Neural progenitor cell (in vitro differentiated cells): ENCODE results near the gene KIAA1217. TPM values are rescaled to one million over a fixed set of nuclear protein-coding genes. Genes with fewer than 3 reads are reported as not detected.

Experiments
- DNase-seq: peaks from one replicate; pipeline ENCODE4 v3.0.0-alpha.2; 2016; ENCODE audit warnings: low spot score
- H2AFZ ChIP-seq: fragments of 200-600 bp; sonication (generic); replicated peaks from 2 replicates; pipeline ENCODE4 v1.6.1; 2016; ENCODE audit warnings: antibody characterized with exemption
- H3F3A ChIP-seq: fragments of 200-600 bp; sonication (generic); 2 replicates; pipeline ENCODE4 v1.6.1; 2016; ENCODE audit warnings: antibody characterized with exemption, low read depth
- H3K27ac ChIP-seq: fragments of 200-600 bp; sonication (generic); 2 replicates; pipeline ENCODE4 v1.5.1; 2016; ENCODE audit warnings: mild to moderate bottlenecking
- H3K27me3 ChIP-seq: fragments of 200-600 bp; sonication (generic); 2 replicates; pipeline ENCODE4 v1.6.1; 2016; ENCODE audit warnings: mild to moderate bottlenecking, moderate library complexity
- H3K36me3 ChIP-seq: fragments of 200-600 bp; sonication (generic); 2 replicates; pipeline ENCODE4 v1.5.1; 2016
- H3K4me1 ChIP-seq: fragments of 200-600 bp; sonication (generic); 2 replicates; pipeline ENCODE4 v1.6.1; 2016; ENCODE audit warnings: mixed run types
- H3K4me2 ChIP-seq: fragments of 200-600 bp; sonication (generic); 2 replicates; pipeline ENCODE4 v1.6.1; 2016
- H3K4me3 ChIP-seq: fragments of 200-600 bp; sonication (generic); 2 replicates; pipeline ENCODE4 v1.5.1; 2016
- H3K79me2 ChIP-seq: fragments of 200-600 bp; sonication (generic); 2 replicates; pipeline ENCODE4 v1.6.1; 2016; ENCODE audit warnings: low read depth
- H3K9ac ChIP-seq: fragments of 200-600 bp; sonication (generic); 2 replicates; pipeline ENCODE4 v1.6.1; 2016
- H3K9me3 ChIP-seq: fragments of 200-600 bp; sonication (generic); 2 replicates; pipeline ENCODE4 v1.5.1; 2016; ENCODE audit warnings: low read depth
- H4K20me1 ChIP-seq: fragments of 200-600 bp; sonication (generic); 2 replicates; pipeline ENCODE4 v1.6.1; 2016; ENCODE audit warnings: low read depth
- H3K27ac Mint-ChIP-seq: 3 replicates; pipeline ENCODE4 v1.8.0; 2021; ENCODE audit warnings: mixed read lengths
- H3K27me3 Mint-ChIP-seq: 2 replicates; pipeline ENCODE4 v1.8.0; 2022; ENCODE audit warnings: low read depth, mild to moderate bottlenecking, inconsistent platforms, moderate library complexity, mixed read lengths; ENCODE audit not compliant: insufficient read depth
- H3K36me3 Mint-ChIP-seq: 3 replicates; pipeline ENCODE4 v1.8.0; 2021; ENCODE audit warnings: mixed read lengths
- H3K4me1 Mint-ChIP-seq: 3 replicates; pipeline ENCODE4 v1.8.0; 2021; ENCODE audit warnings: mixed read lengths
- H3K4me3 Mint-ChIP-seq: 3 replicates; pipeline ENCODE4 v1.8.0; 2021; ENCODE audit warnings: mild to moderate bottlenecking, moderate library complexity, mixed read lengths
- H3K9me3 Mint-ChIP-seq: 3 replicates; pipeline ENCODE4 v1.8.0; 2020; ENCODE audit warnings: mixed read lengths
- CTCF ChIP-seq: fragments of 200-600 bp; sonication (generic); IDR thresholded peaks from 2 replicates; pipeline ENCODE4 v1.5.1; 2017; ENCODE audit warnings: antibody characterized with exemption, mild to moderate bottlenecking
- EZH2 ChIP-seq: fragments of 200-600 bp; sonication (generic); IDR thresholded peaks from 2 replicates; pipeline ENCODE4 v1.6.1; 2017; ENCODE audit warnings: antibody characterized with exemption, mild to moderate bottlenecking, moderate library complexity
- EZH2phosphoT487 ChIP-seq: fragments of 200-600 bp; sonication (generic); IDR thresholded peaks from 2 replicates; pipeline ENCODE4 v1.6.1; 2017; ENCODE audit warnings: antibody characterized with exemption
- total RNA-seq: library from RNA; depleted of rRNA; stranded (reverse); fragments of >200 nt; gene quantifications from 2 replicates; pipeline ENCODE4 v1.2.3, GENCODE V29; 2015; ENCODE audit warnings: low replicate concordance

KIAA1217 gene
- total RNA-seq, 1 donor from 2014 or later, result 13.1 TPM

- H3K27ac Mint-ChIP-seq, result no peak overlapping the region
- Histone ChIP-seq H4K20me1 (peaks cover 15% of the 10 kb centered on the region), H3K9me3 (no peaks in the 10 kb centered on the region), H2AFZ (peak overlapping the region; percentile 36), H3K9ac (no peak overlapping the region), H3K4me3 (no peak overlapping the region), H3F3A (peaks cover 17% of the 10 kb centered on the region), H3K27me3 (no peaks in the 10 kb centered on the region), H3K79me2 (peaks cover 19% of the 10 kb centered on the region), H3K4me2 (peak overlapping the region; percentile 69), H3K4me1 (peaks cover 37% of the 10 kb centered on the region), H3K36me3 (no peaks in the 10 kb centered on the region), H3K27ac (peak overlapping the region; percentile 81)
- DNase-seq, result peak; percentile 59
- H3K36me3 Mint-ChIP-seq, result no peaks in the 10 kb centered on the region
- TF ChIP-seq CTCF (no peak), EZH2 (no peak), EZH2phosphoT487 (no peak)
- H3K4me3 Mint-ChIP-seq, result peak overlapping the region; percentile 2
- no peaks in the 10 kb centered on the region for H3K27me3 Mint-ChIP-seq
- H3K9me3 Mint-ChIP-seq, result no peaks in the 10 kb centered on the region
- peaks cover 28% of the 10 kb centered on the region for H3K4me1 Mint-ChIP-seq
These were observed 31.3 kb downstream of the KIAA1217 start for GRCh38 chr10:24240041-24240751.

- Histone ChIP-seq H4K20me1 (peaks cover 15% of the 10 kb centered on the region), H3F3A (peaks cover 17% of the 10 kb centered on the region), H3K79me2 (peaks cover 13% of the 10 kb centered on the region), H3K9me3 (no peaks in the 10 kb centered on the region), H3K27ac (no peak overlapping the region), H3K36me3 (no peaks in the 10 kb centered on the region), H3K27me3 (no peaks in the 10 kb centered on the region), H2AFZ (no peak overlapping the region), H3K4me1 (peaks cover 31% of the 10 kb centered on the region), H3K4me2 (no peak overlapping the region), H3K9ac (no peak overlapping the region), H3K4me3 (no peak overlapping the region)
- peaks cover 2% of the 10 kb centered on the region for H3K36me3 Mint-ChIP-seq
- DNase-seq, result no peak
- no peak for TF ChIP-seq EZH2
- no peak for TF ChIP-seq CTCF
- no peak for TF ChIP-seq EZH2phosphoT487
- H3K4me1 Mint-ChIP-seq, result peaks cover 28% of the 10 kb centered on the region
- no peaks in the 10 kb centered on the region for H3K9me3 Mint-ChIP-seq
- H3K4me3 Mint-ChIP-seq, result no peak overlapping the region
- no peak overlapping the region for H3K27ac Mint-ChIP-seq
- H3K27me3 Mint-ChIP-seq, result no peaks in the 10 kb centered on the region
These were observed 32.6 kb downstream of the KIAA1217 start for GRCh38 chr10:24241536-24242040.

DNA sequence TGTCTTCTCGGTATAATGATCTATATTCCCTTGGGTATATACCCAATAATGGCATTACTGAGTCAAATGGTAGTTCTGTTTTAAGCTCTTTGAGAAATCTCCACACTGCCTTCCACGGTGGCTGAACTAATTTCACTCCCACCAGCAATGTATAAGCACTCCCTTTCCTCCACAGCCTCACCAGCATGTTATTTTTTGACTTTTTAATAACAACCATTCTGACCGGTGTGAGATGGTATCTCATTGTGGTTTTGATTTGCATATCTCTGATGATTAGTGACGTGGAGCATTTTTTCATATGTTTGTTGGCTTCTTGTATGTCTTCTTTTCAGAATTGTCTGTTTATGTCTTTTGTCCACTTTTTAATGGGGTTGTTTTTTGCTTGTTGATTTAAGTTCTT is 33.6 kb downstream of the KIAA1217 start:
- Histone ChIP-seq H3K27me3 (no peaks in the 10 kb centered on the region), H3K79me2 (peaks cover 13% of the 10 kb centered on the region), H3K36me3 (no peaks in the 10 kb centered on the region), H3K9me3 (no peaks in the 10 kb centered on the region), H4K20me1 (peaks cover 13% of the 10 kb centered on the region), H3K9ac (no peak overlapping the region), H3K27ac (no peak overlapping the region), H3F3A (peaks cover 17% of the 10 kb centered on the region), H3K4me1 (peaks cover 28% of the 10 kb centered on the region), H3K4me2 (no peak overlapping the region), H3K4me3 (no peak overlapping the region), H2AFZ (no peak overlapping the region)
- H3K4me1 Mint-ChIP-seq, result peaks cover 25% of the 10 kb centered on the region
- TF ChIP-seq EZH2, result no peak
- no peak for TF ChIP-seq EZH2phosphoT487
- no peak for TF ChIP-seq CTCF
- no peak overlapping the region for H3K4me3 Mint-ChIP-seq
- no peak for DNase-seq
- no peaks in the 10 kb centered on the region for H3K9me3 Mint-ChIP-seq
- H3K27me3 Mint-ChIP-seq, result no peaks in the 10 kb centered on the region
- peaks cover 2% of the 10 kb centered on the region for H3K36me3 Mint-ChIP-seq
- no peak overlapping the region for H3K27ac Mint-ChIP-seq
